Mesodermal cell (in vitro differentiated cells): Measurements from ENCODE around the gene MEX3A.

Source experiments
- H3K27ac ChIP-seq: 2 replicates; pipeline ENCODE4 v1.7.0; 2013; ENCODE audit warnings: mild to moderate bottlenecking, low read depth, low read length, moderate library complexity; ENCODE audit not compliant: severe bottlenecking
- H3K36me3 ChIP-seq: 2 replicates; pipeline ENCODE4 v1.7.1; 2013; ENCODE audit warnings: mild to moderate bottlenecking, low read length, moderate library complexity; ENCODE audit not compliant: control insufficient read depth, insufficient read depth
- H3K4me1 ChIP-seq: one replicate; pipeline ENCODE4 v1.7.1; 2013; ENCODE audit warnings: mild to moderate bottlenecking, low read length; ENCODE audit not compliant: insufficient read depth, control insufficient read depth, poor library complexity, severe bottlenecking
- H3K4me3 ChIP-seq: 2 replicates; pipeline ENCODE4 v1.7.0; 2013; ENCODE audit warnings: low read length, control low read depth, mild to moderate bottlenecking; ENCODE audit not compliant: insufficient read depth, poor library complexity, severe bottlenecking; ENCODE audit errors: extremely low read depth
- H3K9me3 ChIP-seq: 2 replicates; pipeline ENCODE4 v1.7.1; 2013; ENCODE audit warnings: mild to moderate bottlenecking, low read length, moderate library complexity; ENCODE audit not compliant: control insufficient read depth
- WGBS, 2 experiments: methylation state at CpG; one replicate each; pipeline ENCODE4 v1.1.5; 2013; ENCODE audit warnings: missing lambda C conversion rate in 2 of 2; ENCODE audit not compliant: insufficient coverage in 2 of 2; 5-methylcytosine and 5-hydroxymethylcytosine counted together

The MEX3A gene

DNA sequence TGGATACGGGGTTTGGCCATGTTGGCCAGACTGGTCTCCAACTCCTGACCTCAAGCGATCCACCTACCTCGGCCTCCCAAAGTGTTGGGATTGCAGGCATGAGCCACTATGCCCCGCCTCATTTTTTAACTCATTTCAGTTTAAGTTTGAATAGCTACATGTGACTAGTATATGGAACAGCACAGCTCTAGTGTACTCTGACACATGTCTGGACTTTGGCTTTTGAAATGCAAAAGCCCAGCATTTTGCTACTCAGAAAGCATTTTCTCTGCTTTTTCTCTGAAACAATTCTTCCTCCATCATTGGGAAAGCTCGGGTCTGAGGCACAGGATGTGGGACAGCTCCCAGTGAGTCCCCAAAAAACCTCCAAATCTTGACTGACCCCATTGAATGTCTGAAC, 57.5 kb downstream of the MEX3A start:
- Histone ChIP-seq H3K9me3 (no peaks in the 10 kb centered on the region), H3K4me3 (no peak overlapping the region), H3K27ac (no peak overlapping the region), H3K4me1 (peaks cover 4% of the 10 kb centered on the region), H3K36me3 (peaks cover 1% of the 10 kb centered on the region)
- WGBS, 2 experiments, result 71 to 98% methylated on average over 1 to 5 of the region's 5 CpGs
